Measurements from ENCODE around the gene STEAP2. TPM values are rescaled to one million over a fixed set of nuclear protein-coding genes. Genes with fewer than 3 reads are reported as not detected.
A peak's percentile ranks its signal among the peaks of the same experiment; 100 is the strongest.
"Not testable (repeated sequence)": the region's sequence is repeated elsewhere in the genome, so short reads cannot be mapped to it uniquely, and the experiment has no call there.

The STEAP2 gene
- polyA plus RNA-seq, 3 donors: not detected

DNA sequence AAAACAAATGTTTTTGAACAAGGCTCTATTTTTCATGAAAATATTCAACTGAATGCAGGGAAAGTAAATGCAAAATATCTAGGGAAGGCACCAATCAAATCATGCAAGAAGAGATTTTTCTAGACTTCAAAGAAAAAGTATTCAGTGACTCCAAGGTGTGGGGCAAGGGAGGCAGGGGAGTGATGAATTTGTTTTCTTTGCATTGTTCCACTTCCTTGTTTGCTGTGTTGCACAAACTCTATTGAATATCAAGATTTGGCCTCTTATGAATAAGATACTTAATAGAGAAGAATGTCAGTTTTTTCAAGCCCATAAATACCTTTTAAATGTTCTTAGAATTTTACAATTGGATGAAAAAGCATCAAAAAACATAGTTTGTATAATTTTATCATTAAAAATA, 30.9 kb upstream of the STEAP2 start:
- Histone ChIP-seq H2AFZ (ENCODE audit: insufficient read depth, low read depth, low read length, poor library complexity, severe bottlenecking) (no peak overlapping the region), H3K4me3 (replicated peaks in 1 of 3; ENCODE audit: low read depth in 2 of 3, low read length in 3 of 3) (no peak overlapping the region), H3K27ac (ENCODE audit: low read depth in 1 of 2, low read length in 2 of 2) (peak overlapping the region in 1 of 2 donors; percentile 1), H3K36me3 (replicated peaks in 1 of 2; ENCODE audit: control insufficient read depth in 1 of 2, insufficient read depth in 2 of 2, low read length in 2 of 2) (no peaks in the 10 kb centered on the region), H4K20me1 (ENCODE audit: insufficient read depth, low read length) (no peaks in the 10 kb centered on the region), H3K4me2 (replicated peaks; ENCODE audit: extremely low read depth, low read length, poor library complexity, severe bottlenecking) (no peak overlapping the region), H3K4me1 (ENCODE audit: control insufficient read depth in 1 of 2, insufficient read depth in 2 of 2, low read length in 2 of 2) (peaks cover 16 to 27% of the 10 kb centered on the region in 2 donors), H3K9me3 (replicated peaks in 1 of 2; ENCODE audit: control insufficient read depth in 1 of 2, insufficient read depth in 1 of 2, low read length in 2 of 2) (peaks cover 9 to 12% of the 10 kb centered on the region in 2 donors), H3K9ac (ENCODE audit: insufficient read depth, low read length, poor library complexity, severe bottlenecking) (no peak overlapping the region), H3K79me2 (ENCODE audit: insufficient read depth, low read length) (no peaks in the 10 kb centered on the region), H3K27me3 (ENCODE audit: control insufficient read depth in 2 of 2, insufficient read depth in 2 of 2, low read length in 2 of 2) (no peaks in the 10 kb centered on the region)
- no peak overlapping the region for H3K4me3 Mint-ChIP-seq
- intact Hi-C loops (cut with micrococcal nuclease): loop anchor here in 1 of 2 donors (5.0 kb wide), 1 partner anchor 167 kb away; the partner anchor contains the start of gene GTPBP10
- DNase-seq: peak; percentile 2 to 26 (median 8)
- peak overlapping the region in 1 of 7 donors; percentile 3 for H3K27ac Mint-ChIP-seq
- peaks cover 6 to 12% (median 9%) of the 10 kb centered on the region in 7 donors for H3K9me3 Mint-ChIP-seq
- TF ChIP-seq, protein P1, sequence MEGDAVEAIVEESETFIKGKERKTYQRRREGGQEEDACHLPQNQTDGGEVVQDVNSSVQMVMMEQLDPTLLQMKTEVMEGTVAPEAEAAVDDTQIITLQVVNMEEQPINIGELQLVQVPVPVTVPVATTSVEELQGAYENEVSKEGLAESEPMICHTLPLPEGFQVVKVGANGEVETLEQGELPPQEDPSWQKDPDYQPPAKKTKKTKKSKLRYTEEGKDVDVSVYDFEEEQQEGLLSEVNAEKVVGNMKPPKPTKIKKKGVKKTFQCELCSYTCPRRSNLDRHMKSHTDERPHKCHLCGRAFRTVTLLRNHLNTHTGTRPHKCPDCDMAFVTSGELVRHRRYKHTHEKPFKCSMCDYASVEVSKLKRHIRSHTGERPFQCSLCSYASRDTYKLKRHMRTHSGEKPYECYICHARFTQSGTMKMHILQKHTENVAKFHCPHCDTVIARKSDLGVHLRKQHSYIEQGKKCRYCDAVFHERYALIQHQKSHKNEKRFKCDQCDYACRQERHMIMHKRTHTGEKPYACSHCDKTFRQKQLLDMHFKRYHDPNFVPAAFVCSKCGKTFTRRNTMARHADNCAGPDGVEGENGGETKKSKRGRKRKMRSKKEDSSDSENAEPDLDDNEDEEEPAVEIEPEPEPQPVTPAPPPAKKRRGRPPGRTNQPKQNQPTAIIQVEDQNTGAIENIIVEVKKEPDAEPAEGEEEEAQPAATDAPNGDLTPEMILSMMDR (IDR thresholded peaks at IDR 0.05): no peak
- peaks cover 22% of the 10 kb centered on the region for H3K4me1 Mint-ChIP-seq
- no peaks in the 10 kb centered on the region for H3K36me3 Mint-ChIP-seq
- H3K27me3 Mint-ChIP-seq (ENCODE audit: low read depth in 3 of 3): no peaks in the 10 kb centered on the region

DNA sequence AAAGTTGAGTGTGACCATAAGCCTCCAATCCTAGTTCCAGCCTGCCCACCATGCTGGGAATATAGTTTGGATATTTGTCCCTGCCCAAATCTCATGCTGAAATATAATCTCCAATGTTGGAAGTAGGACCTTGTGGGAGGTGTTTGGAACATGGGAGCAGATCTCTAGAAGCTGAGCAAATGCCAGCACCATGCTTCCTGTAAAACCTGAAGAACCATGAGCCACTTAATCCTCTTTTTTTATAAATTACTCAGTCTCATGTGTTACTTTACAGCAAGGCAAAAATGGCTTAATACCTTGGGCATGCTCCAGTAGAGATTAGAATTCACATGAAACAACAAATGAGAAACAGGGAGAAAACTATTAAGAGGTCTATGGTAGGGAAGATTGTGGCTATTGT, 30.1 kb upstream of the STEAP2 start:
- H3K36me3 Mint-ChIP-seq: no peaks in the 10 kb centered on the region
- H3K27me3 Mint-ChIP-seq (ENCODE audit: low read depth in 3 of 3): no peaks in the 10 kb centered on the region
- H3K4me1 Mint-ChIP-seq: peaks cover 22% of the 10 kb centered on the region
- no peak overlapping the region for H3K4me3 Mint-ChIP-seq
- Histone ChIP-seq H3K36me3 (replicated peaks in 1 of 2; ENCODE audit: control insufficient read depth in 1 of 2, insufficient read depth in 2 of 2, low read length in 2 of 2) (no peaks in the 10 kb centered on the region), H3K9ac (ENCODE audit: insufficient read depth, low read length, poor library complexity, severe bottlenecking) (no peak overlapping the region), H2AFZ (ENCODE audit: insufficient read depth, low read depth, low read length, poor library complexity, severe bottlenecking) (no peak overlapping the region), H3K79me2 (ENCODE audit: insufficient read depth, low read length) (no peaks in the 10 kb centered on the region), H3K27ac (ENCODE audit: low read depth in 1 of 2, low read length in 2 of 2) (no peak overlapping the region), H3K4me1 (ENCODE audit: control insufficient read depth in 1 of 2, insufficient read depth in 2 of 2, low read length in 2 of 2) (peaks cover 16 to 27% of the 10 kb centered on the region in 2 donors), H3K9me3 (replicated peaks in 1 of 2; ENCODE audit: control insufficient read depth in 1 of 2, insufficient read depth in 1 of 2, low read length in 2 of 2) (peaks cover under 1 to 3% of the 10 kb centered on the region in 2 donors), H3K27me3 (ENCODE audit: control insufficient read depth in 2 of 2, insufficient read depth in 2 of 2, low read length in 2 of 2) (no peaks in the 10 kb centered on the region), H3K4me2 (replicated peaks; ENCODE audit: extremely low read depth, low read length, poor library complexity, severe bottlenecking) (no peak overlapping the region), H3K4me3 (replicated peaks in 1 of 3; ENCODE audit: low read depth in 2 of 3, low read length in 3 of 3) (no peak overlapping the region), H4K20me1 (ENCODE audit: insufficient read depth, low read length) (no peaks in the 10 kb centered on the region)
- intact Hi-C loops (cut with micrococcal nuclease): loop anchor here in 1 of 2 donors (5.0 kb wide), 1 partner anchor 166 kb away; the partner anchor contains the start of gene GTPBP10
- TF ChIP-seq, protein P1 (IDR thresholded peaks at IDR 0.05): no peak
- H3K27ac Mint-ChIP-seq: no peak overlapping the region
- H3K9me3 Mint-ChIP-seq: peaks cover 2 to 6% (median 3%) of the 10 kb centered on the region in 7 donors
- no peak for DNase-seq

DNA sequence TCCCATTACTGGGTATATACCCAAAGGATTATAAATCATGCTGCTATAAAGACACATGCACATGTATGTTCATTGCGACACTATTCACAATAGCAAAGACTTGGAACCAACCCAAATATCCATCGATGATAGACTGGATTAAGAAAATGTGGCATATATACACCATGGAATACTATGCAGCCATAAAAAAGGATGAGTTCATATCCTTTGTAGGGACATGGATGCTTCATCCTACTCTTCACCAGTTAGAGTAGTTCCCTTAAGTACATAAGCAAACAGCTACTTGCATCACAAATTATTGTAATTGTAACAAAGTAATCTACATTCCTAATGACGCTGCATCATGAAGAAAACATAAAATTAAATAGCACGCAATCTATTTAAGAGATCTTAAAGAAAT, 25.2 kb upstream of the STEAP2 start:
- H3K4me3 Mint-ChIP-seq; H3K27ac ChIP-seq (ENCODE audit: low read depth in 1 of 2, low read length in 2 of 2); H3K9ac ChIP-seq (ENCODE audit: insufficient read depth, low read length, poor library complexity, severe bottlenecking); H4K20me1 ChIP-seq (ENCODE audit: insufficient read depth, low read length); intact Hi-C loops (cut with micrococcal nuclease); H2AFZ ChIP-seq (ENCODE audit: insufficient read depth, low read depth, low read length, poor library complexity, severe bottlenecking); H3K4me3 ChIP-seq (replicated peaks in 1 of 3; ENCODE audit: low read depth in 2 of 3, low read length in 3 of 3); H3K9me3 ChIP-seq (replicated peaks in 1 of 2; ENCODE audit: control insufficient read depth in 1 of 2, insufficient read depth in 1 of 2, low read length in 2 of 2); DNase-seq; H3K27ac Mint-ChIP-seq; H3K4me2 ChIP-seq (replicated peaks; ENCODE audit: extremely low read depth, low read length, poor library complexity, severe bottlenecking); H3K27me3 Mint-ChIP-seq (ENCODE audit: low read depth in 3 of 3); H3K79me2 ChIP-seq (ENCODE audit: insufficient read depth, low read length); H3K9me3 Mint-ChIP-seq; H3K36me3 Mint-ChIP-seq; H3K4me1 Mint-ChIP-seq; H3K4me1 ChIP-seq (ENCODE audit: control insufficient read depth in 1 of 2, insufficient read depth in 2 of 2, low read length in 2 of 2); H3K27me3 ChIP-seq (ENCODE audit: control insufficient read depth in 2 of 2, insufficient read depth in 2 of 2, low read length in 2 of 2); H3K36me3 ChIP-seq (replicated peaks in 1 of 2; ENCODE audit: control insufficient read depth in 1 of 2, insufficient read depth in 2 of 2, low read length in 2 of 2): not testable (repeated sequence)
- no CpG with 5 or more reads among the region's 4 CpGs for WGBS (ENCODE audit: insufficient coverage)
